Sigmoid colon (tissue), 4 donors: Measurements from ENCODE around the gene DHRS7.

Experiments used
- CTCF ChIP-seq, 4 experiments: fragments of 450-650 bp in 3 of 4; fragments of 200-600 bp in 1 of 4; IDR thresholded peaks; one replicate each; pipeline ENCODE4 v1.5.1; 2016 to 2019; ENCODE audit warnings: antibody characterized with exemption in 4 of 4, mild to moderate bottlenecking in 3 of 4, moderate library complexity in 2 of 4
- POLR2A ChIP-seq, 2 donors: fragments of 450-650 bp; IDR thresholded peaks; one replicate each; pipeline ENCODE4 v1.6.1; 2016; ENCODE audit warnings: antibody characterized with exemption in 2 of 2, mild to moderate bottlenecking in 2 of 2, moderate library complexity in 2 of 2
- POLR2AphosphoS5 ChIP-seq, 4 donors: sonication (generic); formaldehyde crosslinking; IDR thresholded peaks; one replicate each; pipeline ENCODE4 v1.6.1; 2017; ENCODE audit warnings: antibody characterized with exemption in 4 of 4

- TF ChIP-seq POLR2A (IDR thresholded peaks at IDR 0.05) (no peak), POLR2AphosphoS5 (IDR thresholded peaks at IDR 0.05) (no peak), CTCF (IDR thresholded peaks at IDR 0.05) (no peak)
These were observed 53.5 kb downstream of the DHRS7 start for GRCh38 chr14:60111732-60112131.
